HG03103 (cell line): ENCODE data around the gene ZNF534.
"Not testable (repeated sequence)": the region's sequence is repeated elsewhere in the genome, so short reads cannot be mapped to it uniquely, and the experiment has no call there.

Experiments used
- ATAC-seq: cut with Tn5 transposase; IDR thresholded peaks from one replicate; pipeline ENCODE4 v1.9.1; 2021; ENCODE audit warnings: low read depth; ENCODE audit not compliant: unreplicated experiment

The ZNF534 gene

DNA sequence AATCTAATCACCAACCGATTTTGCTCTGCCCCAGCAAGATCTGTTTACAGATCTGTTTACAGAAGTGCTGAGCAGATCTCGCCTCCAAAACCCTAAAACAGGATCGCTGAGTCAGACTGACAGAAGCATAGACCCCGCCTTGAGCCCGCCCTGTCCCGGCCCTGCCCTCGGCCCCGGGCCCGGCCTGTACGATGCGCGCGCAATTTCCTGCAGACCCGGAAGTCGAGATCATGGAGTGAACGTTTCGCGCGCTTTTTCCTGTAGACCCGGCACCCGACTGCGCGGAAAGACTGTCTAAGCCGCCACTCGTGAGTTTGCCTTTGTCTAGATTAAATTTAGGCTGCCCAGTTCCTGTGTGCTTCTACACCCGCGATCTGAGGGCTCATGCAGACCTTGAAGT lies at the start of gene ZNF534:
Gene ZNF534 (plus strand): TSS at position 212 of the 400 bp plus-strand sequence. CDS start 2,327 bp downstream, outside the sequence.
- ATAC-seq, result no peak

GRCh38 chr19:52391135-52391534 lies 37.8 kb upstream of the ZNF534 start:
- no peak for ATAC-seq

DNA sequence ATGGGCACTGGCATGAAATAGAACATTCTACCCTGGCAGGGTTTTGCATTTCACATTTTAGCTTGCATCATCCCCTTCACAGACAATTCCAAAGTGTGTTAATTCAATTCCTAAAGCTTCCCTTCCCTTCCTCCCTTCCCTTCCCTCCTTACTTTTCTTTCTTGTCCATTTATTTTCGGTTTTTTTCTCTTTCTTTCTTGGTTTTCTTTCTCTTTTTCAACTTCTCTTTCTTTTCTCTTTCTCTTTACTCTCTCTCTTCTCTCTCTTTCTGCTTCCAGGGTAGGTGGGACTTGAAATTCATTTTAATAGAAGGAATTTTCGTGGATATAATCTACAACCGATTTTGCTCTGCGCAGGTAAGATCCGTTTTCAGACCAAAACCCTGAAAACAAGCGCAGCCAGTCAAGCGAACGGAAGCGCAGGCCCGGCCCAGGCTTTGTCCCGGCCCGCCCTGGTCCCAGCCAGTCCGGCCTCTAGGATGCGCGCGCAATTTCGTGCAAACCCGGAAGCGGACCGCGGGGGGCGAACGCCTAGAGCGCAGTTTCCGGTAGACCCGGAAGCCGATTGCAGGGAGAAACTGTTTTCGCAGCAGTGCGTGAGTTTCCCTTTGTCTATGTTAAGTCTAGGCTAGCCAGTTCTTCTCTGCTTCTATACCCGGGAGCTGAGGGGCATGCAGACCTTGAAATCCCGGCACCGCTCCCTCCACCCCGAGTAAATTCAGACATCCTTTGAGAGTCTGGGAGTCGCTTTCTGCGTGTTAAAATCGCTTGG lies 31.5 kb upstream of the ZNF534 start, which contains the start of gene ZNF528:
Gene ZNF528 (plus strand): TSS at position 540 of the 771 bp plus-strand sequence. CDS start 4,165 bp downstream, outside the sequence.
- no peak for ATAC-seq

GRCh38 chr19:52398081-52398441 lies 30.9 kb upstream of the ZNF534 start:
- no peak for ATAC-seq

GRCh38 chr19:52410276-52410675 lies 18.7 kb upstream of the ZNF534 start:
- no peak for ATAC-seq

- ATAC-seq, result no peak
Measured at GRCh38 chr19:52415711-52416110, 13.2 kb upstream of the ZNF534 start.

- no peak for ATAC-seq
Measured at GRCh38 chr19:52442179-52442578, 13.2 kb downstream of the ZNF534 start.

- ATAC-seq, result no peak
Measured at GRCh38 chr19:52444506-52444905, 15.6 kb downstream of the ZNF534 start.

DNA sequence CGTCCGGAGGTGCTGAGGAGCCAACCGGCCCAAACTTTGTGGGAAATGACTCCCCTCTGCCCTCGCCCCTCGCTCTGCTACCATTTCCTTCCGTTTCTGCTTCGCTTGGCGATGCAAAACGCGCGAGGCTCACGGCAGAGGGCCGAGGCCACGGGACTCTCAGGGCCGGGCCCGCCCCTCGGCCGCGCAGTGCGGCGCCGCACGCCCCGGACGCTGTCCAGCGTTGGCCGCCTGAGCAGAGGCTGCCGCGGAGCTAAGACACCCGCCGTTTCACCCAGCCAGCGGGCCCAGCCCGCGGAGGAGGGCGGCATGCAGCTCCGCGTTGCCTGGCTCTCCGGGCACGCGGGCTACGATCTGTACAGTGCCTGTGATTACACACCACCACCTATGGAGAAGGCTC lies 22.3 kb downstream of the ZNF534 start:
- ATAC-seq, result no peak

DNA sequence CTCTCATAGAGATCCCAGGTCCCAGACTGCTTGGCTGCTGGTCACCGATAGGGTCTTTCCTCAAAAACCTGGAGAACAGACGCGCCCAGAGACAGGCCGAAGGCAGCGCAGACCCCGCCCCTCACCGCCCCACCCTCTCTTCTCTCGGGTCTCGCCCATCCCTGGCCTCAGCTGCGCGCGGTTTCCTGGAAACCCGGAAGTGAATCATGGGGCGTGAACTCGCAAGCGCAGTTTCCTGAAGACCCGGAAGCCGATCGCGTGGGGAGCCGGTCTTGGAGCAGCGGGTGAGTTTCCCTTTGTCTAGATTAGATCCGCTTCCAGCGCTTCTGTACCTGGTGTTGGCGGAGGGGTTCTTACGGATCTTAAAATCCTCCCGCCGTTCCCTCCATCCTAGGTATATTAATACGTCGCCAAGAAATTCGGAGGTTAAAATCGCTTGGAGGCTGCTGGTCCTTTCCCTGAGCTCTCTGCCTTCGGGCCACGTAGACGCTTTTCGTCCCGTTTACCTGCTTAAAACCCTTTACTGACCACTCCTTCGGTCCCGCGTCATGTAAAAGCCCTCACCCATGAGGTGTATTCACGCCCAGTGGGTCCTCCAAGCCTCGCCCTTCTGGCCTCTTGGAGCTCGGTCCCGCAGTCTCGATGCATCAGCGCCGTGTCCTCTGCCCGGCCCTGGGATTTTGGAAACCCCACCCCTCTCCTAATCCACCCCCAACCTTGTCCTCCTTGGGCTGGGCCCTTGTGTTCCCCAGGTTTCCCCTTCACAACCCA lies 24.6 kb downstream of the ZNF534 start, which contains the start of gene ZNF578:
Gene ZNF578 (plus strand): TSS at position 230 of the 771 bp plus-strand sequence. CDS start 48,293 bp downstream, outside the sequence.
- ATAC-seq, result no peak

- ATAC-seq, result no peak
Measured at GRCh38 chr19:52464798-52465470, 36.0 kb downstream of the ZNF534 start.

- ATAC-seq, result no peak
Measured at GRCh38 chr19:52473655-52474350, 44.9 kb downstream of the ZNF534 start.

DNA sequence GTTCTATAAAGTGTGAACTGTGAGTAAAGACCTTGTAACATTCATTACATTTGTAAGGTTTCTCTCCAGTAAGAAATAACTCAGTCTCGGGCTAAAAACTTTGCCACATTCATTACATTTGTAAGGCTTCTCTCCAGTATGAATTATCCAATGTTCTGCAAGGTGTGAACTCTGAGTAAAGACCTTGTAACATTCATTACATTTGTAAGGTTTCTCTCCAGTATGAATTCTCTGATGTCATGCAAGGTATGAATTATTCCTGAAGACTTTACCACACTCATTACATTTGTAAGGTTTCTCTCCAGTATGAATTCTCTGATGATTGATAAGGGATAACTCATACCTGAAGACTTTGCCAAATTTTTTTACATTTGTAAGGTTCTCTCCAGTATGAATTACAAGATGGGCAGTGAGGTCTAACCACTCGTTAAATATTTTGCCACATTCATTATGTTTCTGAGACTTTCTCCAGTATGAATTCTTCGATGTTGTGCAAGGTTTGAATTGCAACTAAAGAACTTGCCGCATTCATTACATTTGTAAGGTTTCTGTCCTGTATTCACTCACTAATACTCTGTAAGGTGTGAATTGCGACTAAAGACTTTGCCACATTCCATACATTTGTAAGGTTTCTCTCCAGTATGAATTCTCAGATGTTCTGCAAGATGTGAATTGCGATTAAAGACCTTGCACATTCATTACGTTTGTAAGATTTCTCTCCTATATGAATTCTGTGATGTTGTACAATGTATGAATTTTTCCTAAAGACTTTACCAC lies 45.6 kb downstream of the ZNF534 start:
- no peak for ATAC-seq

DNA sequence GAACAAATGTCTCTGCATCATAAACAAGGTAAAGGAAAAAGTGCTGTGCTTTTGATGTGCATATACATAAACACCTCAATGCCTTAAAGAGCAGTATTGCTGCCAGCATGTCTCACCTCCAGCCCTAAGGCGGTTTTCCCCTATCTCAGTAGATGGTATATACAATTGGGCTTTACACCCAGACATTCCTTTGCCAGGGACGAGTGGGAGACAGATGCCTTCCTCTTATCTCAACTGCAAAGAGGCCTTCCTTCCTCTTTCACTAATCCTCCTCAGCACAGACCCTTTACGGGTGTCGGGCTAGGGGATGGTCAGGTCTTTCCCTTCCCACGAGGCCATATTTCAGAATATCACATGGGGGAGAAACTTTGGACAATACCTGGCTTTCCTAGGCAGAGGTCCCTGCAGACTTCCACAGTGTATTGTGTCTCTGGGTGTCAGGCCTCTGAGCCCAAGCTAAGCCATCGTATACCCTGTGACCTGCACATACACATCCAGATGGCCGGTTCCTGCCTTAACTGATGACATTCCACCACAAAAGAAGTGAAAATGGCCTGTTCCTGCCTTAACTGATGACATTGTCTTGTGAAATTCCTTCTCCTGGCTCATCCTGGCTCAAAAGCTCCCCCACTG lies 55.3 kb downstream of the ZNF534 start:
- ATAC-seq, result not testable (repeated sequence)

GRCh38 chr19:52485064-52485463 lies 56.1 kb downstream of the ZNF534 start:
- not testable (repeated sequence) for ATAC-seq

GRCh38 chr19:52485561-52486240 lies 56.8 kb downstream of the ZNF534 start:
- ATAC-seq, result not testable (repeated sequence)

DNA sequence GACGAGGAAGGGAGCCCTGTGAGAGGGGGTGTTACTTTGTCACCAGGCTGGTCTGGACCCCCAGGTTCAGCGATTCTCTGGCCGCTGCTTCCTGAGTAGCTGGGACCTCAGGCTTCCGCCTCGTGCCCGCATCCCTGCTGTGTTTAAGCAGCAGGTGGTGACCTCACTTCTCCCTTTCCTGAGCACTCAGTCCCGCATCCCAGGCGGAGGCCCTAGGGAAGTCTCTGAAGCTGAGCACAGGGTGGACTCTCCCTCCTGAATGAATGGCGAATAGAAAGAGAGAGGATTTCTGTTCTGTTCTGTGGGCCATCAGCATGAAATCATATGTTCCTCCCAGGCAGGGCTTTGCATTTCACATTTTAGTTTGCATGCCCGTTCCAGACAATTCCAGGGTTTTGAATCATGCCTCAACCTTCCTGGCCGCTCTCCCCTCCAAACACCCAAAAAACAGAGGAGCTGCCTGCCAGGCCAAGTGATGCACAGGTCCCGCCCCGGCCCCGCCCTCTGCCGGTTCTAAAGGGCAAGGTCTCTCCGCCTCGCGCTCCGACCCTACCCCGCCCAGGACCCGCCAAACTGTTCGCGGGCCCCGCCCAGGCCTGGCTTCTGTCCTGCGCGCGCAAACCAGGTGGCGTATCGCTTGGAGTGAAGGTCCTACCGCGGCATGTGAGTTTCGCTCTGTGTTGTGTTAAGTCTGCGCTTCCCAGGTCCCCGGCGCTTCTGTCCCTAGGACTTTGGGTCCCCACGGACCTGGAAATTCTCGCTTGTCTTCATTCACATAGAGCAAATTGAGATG lies 63.4 kb downstream of the ZNF534 start:
- no peak for ATAC-seq

DNA sequence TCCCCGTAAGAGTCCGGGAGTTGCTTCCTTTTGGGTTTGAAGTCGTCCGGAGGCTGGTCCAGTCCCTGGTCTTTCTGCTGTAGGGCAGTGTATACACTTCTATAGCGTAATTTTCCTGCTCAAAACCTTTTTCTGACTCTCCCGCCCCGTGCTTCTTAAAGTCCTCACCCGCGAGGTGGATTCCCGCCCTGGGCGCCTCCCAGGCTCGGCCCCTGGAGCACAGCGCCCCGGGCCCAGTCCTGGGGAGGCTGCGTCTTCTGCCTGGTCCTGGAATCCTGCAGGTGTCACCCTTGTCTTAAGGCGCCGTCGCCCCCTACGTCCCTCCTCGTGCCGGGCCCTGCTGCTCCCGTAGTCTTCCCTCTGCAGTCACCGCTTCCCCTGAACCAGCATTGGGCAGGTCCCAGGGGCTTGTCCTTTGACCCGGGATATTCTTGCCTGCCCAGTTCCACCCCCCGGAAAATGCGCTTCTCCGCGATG lies 64.1 kb downstream of the ZNF534 start:
- no peak for ATAC-seq
